HTR-8/SVneo (cell line): ENCODE results near the gene STAG1.
A peak's percentile ranks its signal among the peaks of the same experiment; 100 is the strongest.
"Not testable (repeated sequence)": the region's sequence is repeated elsewhere in the genome, so short reads cannot be mapped to it uniquely, and the experiment has no call there.

Source experiments
- DNase-seq: peaks from one replicate; pipeline ENCODE4 v3.0.0; 2011; ENCODE audit warnings: low spot score, mixed read lengths; ENCODE audit not compliant: insufficient read length
- FAIRE-seq: peaks from 2 replicates; lab custom pipeline; 2011; peaks lifted over from hg19 to GRCh38; lab: Jason Lieb, UNC

The STAG1 gene

GRCh38 chr3:136617198-136617597 lies 135.0 kb downstream of the STAG1 start:
- DNase-seq = no peak
- no peak for FAIRE-seq

- FAIRE-seq (no peak), DNase-seq (no peak)
These were observed 139.7 kb downstream of the STAG1 start for GRCh38 chr3:136612512-136612911.

GRCh38 chr3:136606990-136607389 lies 145.2 kb downstream of the STAG1 start:
- FAIRE-seq (no peak), DNase-seq (no peak)

- DNase-seq, FAIRE-seq: not testable (repeated sequence)
These were observed 146.0 kb downstream of the STAG1 start for GRCh38 chr3:136606216-136606615.

- FAIRE-seq = no peak
These were observed 147.2 kb downstream of the STAG1 start for GRCh38 chr3:136604961-136605360.

GRCh38 chr3:136602818-136603217 lies 149.4 kb downstream of the STAG1 start:
- DNase-seq (no peak), FAIRE-seq (no peak)

More at GRCh38 chr3:136604961-136605360, 147.2 kb downstream of the STAG1 start:
- DNase-seq = no peak

GRCh38 chr3:136595913-136596697 lies 156.1 kb downstream of the STAG1 start:
- DNase-seq (no peak), FAIRE-seq (no peak)

GRCh38 chr3:136586580-136586979 lies 165.6 kb downstream of the STAG1 start:
- no peak for FAIRE-seq
- DNase-seq = no peak

- no peak for FAIRE-seq
- no peak for DNase-seq
These were observed 167.4 kb downstream of the STAG1 start for GRCh38 chr3:136584728-136585127.

- FAIRE-seq (no peak), DNase-seq (no peak)
These were observed 168.4 kb downstream of the STAG1 start for GRCh38 chr3:136583823-136584222.

- FAIRE-seq = no peak
- no peak for DNase-seq
These were observed 174.4 kb downstream of the STAG1 start for GRCh38 chr3:136577791-136578190.

- FAIRE-seq = no peak
- DNase-seq = no peak
These were observed 175.7 kb downstream of the STAG1 start for GRCh38 chr3:136576279-136577009.

- DNase-seq = no peak
- peak; percentile 4 for FAIRE-seq
These were observed 184.5 kb downstream of the STAG1 start for GRCh38 chr3:136567599-136568188.

GRCh38 chr3:136564962-136565361 lies 187.2 kb downstream of the STAG1 start:
- not testable (repeated sequence) for FAIRE-seq

GRCh38 chr3:136562026-136562425 lies 190.2 kb downstream of the STAG1 start:
- no peak for FAIRE-seq
- no peak for DNase-seq

More at GRCh38 chr3:136564962-136565361, 187.2 kb downstream of the STAG1 start:
- DNase-seq = not testable (repeated sequence)

- no peak for FAIRE-seq
- no peak for DNase-seq
These were observed 192.3 kb downstream of the STAG1 start for GRCh38 chr3:136559896-136560295.

GRCh38 chr3:136549461-136549860 lies 202.7 kb downstream of the STAG1 start:
- DNase-seq, FAIRE-seq: not testable (repeated sequence)

GRCh38 chr3:136547293-136547692 lies 204.9 kb downstream of the STAG1 start:
- FAIRE-seq (no peak), DNase-seq (no peak)

GRCh38 chr3:136546720-136547119 lies 205.5 kb downstream of the STAG1 start:
- FAIRE-seq (no peak), DNase-seq (no peak)

GRCh38 chr3:136545664-136546268 lies 206.4 kb downstream of the STAG1 start:
- DNase-seq (no peak), FAIRE-seq (no peak)

- no peak for FAIRE-seq
These were observed 207.6 kb downstream of the STAG1 start for GRCh38 chr3:136544532-136544931.

More at GRCh38 chr3:136544532-136544931, 207.6 kb downstream of the STAG1 start:
- no peak for DNase-seq
